Measurements from ENCODE around the gene SHKBP1.

SHKBP1 gene

DNA sequence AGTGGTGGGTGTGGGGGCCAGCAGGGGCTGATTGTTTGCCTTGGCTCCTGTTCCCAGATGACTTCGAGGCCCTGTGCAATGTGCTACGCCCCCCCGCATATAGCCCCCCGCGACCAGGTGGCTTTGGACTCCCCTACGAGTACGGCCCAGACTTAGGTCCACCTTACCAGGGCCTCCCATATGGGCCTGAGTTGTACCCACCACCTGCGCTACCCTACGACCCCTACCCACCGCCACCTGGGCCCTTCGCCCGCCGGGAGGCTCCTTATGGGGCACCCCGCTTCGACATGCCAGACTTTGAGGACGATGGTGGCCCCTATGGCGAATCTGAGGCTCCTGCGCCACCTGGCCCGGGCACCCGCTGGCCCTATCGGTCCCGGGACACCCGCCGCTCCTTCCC, 50.2 kb downstream of the SHKBP1 start:
- no peak overlapping the region for H3K4me3 ChIP-seq (ENCODE audit: low read length)
- no peak for TF ChIP-seq ZNF274 (IDR thresholded peaks at IDR 0.05; ENCODE audit: low read depth, low read length)

DNA sequence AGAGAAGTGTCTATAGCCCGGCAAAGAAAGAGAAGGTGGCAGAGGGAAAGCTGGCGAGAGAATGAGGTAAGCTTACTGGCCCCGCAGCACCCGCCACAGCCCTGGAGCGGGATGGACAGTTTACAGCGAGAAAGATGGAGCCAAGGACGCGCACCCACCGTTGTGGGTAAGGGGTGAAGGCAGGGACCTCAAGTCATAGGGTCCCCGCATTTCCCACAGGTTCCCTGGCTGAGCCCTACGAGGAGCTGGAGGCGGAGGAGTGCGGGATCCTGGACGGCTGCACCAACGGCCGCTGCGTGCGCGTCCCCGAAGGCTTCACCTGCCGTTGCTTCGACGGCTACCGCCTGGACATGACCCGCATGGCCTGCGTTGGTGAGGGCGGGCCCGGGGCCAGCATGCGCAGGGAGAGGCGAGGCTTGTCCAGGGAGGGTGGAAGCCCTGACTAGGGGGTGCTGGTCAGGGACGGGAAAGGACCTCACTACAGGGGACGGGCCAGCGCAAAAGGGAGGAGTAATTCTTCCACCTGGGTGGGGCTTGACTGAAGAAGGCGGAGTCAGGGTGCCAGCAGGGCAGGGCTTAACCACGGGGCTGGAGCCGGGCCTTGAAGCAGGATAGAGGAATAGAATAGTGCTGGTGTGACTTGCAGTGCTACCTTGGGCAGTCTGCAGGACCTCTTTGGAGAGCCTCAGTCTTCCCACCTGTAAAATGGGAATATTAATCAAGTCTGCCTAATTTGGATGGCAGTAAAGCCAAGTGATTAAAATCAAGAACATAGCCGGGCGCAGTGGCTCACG, 51.0 kb downstream of the SHKBP1 start:
- no peak overlapping the region for H3K4me3 ChIP-seq (ENCODE audit: low read length)
- no peak for TF ChIP-seq ZNF274 (IDR thresholded peaks at IDR 0.05; ENCODE audit: low read depth, low read length)

DNA sequence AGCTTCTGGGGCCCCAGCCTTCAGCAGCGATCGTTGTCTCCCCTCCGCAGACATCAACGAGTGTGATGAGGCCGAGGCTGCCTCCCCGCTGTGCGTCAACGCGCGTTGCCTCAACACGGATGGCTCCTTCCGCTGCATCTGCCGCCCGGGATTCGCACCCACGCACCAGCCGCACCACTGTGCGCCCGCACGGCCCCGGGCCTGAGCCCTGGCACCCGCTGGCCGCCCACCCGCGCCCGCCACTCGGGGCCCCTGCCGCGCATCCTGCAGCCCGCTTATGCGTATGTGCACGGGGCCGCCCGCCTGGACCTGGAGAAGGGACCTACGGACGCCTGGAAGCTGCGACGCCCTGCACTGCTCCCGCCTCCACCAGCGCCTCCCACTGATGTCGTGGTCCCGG, 52.7 kb downstream of the SHKBP1 start:
- TF ChIP-seq ZNF274 (IDR thresholded peaks at IDR 0.05; ENCODE audit: low read depth, low read length), result no peak
- no peak overlapping the region for H3K4me3 ChIP-seq (ENCODE audit: low read length)

GRCh38 chr19:40630571-40631160, 54.0 kb downstream of the SHKBP1 start:
- TF ChIP-seq ZNF274 (IDR thresholded peaks at IDR 0.05; ENCODE audit: low read depth, low read length), result no peak
- H3K4me3 ChIP-seq (ENCODE audit: low read length), result no peak overlapping the region

DNA sequence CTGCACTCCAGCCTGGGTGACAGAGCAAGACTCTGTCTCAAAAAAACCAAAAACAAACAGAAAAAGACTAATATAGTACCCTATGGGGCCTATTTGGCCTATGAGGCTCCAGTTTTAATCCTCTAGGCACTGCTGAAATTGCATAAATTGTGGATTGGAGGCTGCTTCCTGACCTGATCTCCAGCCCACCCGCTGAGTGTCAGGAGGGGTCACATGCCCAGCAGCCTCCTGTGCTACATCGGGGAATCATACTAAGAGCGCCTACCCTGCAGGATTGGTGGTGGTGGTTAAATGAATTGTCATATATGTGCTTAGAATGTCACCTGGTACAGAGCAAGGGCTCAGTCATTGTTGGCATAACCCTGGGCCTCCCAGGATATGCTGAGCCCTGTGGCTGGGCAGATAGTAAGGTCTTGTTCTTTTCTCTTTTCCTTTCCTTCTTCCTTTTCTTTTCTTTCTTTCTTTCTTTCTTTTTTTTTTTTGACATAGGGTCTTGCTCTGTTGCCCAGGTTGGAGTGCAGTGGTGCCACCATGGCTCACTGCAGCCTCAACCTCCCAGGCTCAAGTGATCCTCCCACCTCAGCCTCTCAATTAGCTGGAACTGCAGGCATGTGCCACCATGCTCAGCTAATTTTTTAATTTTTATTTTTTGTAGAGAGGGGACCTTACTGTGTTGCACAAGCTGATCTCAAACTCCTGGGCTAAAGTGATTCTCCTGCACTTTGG, 55.8 kb downstream of the SHKBP1 start:
- H3K4me3 ChIP-seq (ENCODE audit: low read length), result no peak overlapping the region
- TF ChIP-seq ZNF274 (IDR thresholded peaks at IDR 0.05; ENCODE audit: low read depth, low read length), result no peak

GRCh38 chr19:40633207-40633606, 56.5 kb downstream of the SHKBP1 start:
- no peak for TF ChIP-seq ZNF274 (IDR thresholded peaks at IDR 0.05; ENCODE audit: low read depth, low read length)
- no peak overlapping the region for H3K4me3 ChIP-seq (ENCODE audit: low read length)

DNA sequence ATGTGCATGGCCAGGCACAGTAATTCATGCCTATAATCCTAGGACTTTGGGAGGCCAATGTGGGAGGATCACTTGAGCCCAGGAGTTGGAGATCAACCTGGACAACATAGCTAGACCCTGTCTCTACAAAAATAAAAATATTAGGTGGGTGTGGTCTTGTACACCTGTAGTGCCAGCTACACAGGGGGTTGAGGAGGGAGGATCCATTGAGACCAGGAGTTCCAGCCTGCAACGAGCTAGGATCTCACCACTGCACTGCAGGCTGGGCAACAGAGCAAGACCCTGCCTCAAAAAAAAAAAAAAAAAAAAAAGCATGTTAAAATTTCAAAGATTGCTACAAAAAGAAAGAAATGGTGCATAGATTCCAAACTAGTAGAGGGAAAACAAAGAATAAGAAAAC, 61.7 kb downstream of the SHKBP1 start:
- no peak overlapping the region for H3K4me3 ChIP-seq (ENCODE audit: low read length)
- no peak for TF ChIP-seq ZNF274 (IDR thresholded peaks at IDR 0.05; ENCODE audit: low read depth, low read length)

DNA sequence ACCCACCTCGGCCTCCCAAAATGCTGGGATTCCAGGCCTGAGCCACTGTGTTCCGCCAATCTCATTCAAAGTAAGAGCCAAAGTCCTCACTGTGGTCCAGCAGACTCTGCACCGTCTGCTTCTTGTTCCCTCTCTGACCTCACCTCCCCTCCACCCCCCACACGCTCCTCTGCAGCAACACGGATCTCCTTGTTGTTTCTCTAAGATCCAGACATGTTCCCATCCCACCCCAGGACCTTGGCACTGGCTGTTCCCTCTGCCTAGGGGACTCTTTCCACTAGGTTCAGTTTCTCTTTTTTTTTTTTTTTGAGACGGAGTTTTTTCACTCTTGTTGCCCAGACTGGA, 62.9 kb downstream of the SHKBP1 start:
- TF ChIP-seq ZNF274 (IDR thresholded peaks at IDR 0.05; ENCODE audit: low read depth, low read length), result no peak
- H3K4me3 ChIP-seq (ENCODE audit: low read length), result no peak overlapping the region

- no peak overlapping the region for H3K4me3 ChIP-seq (ENCODE audit: low read length)
- TF ChIP-seq ZNF274 (IDR thresholded peaks at IDR 0.05; ENCODE audit: low read depth, low read length), result no peak
Observed at GRCh38 chr19:40640744-40641143, 64.1 kb downstream of the SHKBP1 start.
